IPS-NIHi7 (cell line): ENCODE results near the gene NRXN3.
A peak's percentile ranks its signal among the peaks of the same experiment; 100 is the strongest.

Source experiments
- DNase-seq: peaks from one replicate; pipeline ENCODE4 v3.0.0; 2012; ENCODE audit warnings: mixed read lengths; ENCODE audit errors: extremely low spot score

The NRXN3 gene

DNA sequence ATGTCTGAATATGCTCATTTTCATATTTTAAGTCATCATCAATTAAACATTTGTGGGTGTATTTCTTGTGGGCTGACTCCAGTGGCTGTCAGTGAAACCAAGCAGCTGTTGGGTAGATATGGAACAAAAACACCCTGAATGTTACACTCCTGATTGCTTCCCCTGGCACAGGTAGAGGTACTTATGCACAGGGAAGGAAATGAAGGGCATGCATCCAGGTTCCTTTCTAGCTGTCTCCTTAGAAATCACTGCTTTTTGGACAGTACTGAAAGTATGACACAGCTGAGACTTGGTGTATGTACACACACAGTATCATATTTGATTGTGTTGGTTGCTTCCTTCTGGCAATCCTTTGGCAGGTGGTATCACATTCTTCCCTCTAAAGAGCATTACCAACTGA is 1034.4 kb downstream of the NRXN3 start:
- no peak for DNase-seq

DNA sequence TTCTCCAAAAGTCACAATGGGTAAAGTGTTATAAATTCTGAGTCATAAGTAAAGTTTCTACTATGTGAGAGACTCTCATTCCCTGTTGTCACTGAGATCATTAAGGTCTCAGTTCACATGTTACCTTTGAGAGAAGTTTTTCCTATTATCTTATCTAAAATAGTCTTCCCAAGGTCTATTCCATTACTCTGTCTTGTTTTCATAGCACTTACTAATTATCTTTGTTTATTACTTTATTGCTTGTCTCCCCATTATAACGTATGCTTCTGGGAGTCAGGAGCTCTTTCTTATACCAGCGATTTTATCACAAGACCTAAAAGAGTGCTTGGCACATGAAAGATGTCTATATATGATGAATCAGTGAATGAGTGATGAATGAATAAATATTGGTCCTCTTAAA is 1039.2 kb downstream of the NRXN3 start:
- DNase-seq = no peak

DNA sequence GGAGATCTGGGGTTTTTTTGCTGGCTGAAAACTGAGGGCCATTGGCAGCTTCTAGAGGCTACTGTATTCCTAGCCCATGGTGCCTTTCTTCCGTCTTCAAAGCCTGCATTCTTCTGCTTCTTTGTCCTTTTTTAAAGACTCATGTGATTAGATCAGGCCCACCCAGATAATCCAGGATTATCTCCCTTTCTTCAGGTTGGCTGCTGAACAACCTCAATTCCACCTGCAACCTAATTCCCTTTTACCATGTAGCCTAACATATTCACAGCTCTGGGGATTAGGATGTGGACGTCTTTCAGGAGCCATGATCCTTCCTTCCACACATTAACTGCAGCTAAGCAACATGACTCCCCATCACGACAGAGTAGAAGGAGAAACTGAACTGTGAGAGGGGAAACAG is 1055.6 kb downstream of the NRXN3 start:
- DNase-seq = no peak

DNA sequence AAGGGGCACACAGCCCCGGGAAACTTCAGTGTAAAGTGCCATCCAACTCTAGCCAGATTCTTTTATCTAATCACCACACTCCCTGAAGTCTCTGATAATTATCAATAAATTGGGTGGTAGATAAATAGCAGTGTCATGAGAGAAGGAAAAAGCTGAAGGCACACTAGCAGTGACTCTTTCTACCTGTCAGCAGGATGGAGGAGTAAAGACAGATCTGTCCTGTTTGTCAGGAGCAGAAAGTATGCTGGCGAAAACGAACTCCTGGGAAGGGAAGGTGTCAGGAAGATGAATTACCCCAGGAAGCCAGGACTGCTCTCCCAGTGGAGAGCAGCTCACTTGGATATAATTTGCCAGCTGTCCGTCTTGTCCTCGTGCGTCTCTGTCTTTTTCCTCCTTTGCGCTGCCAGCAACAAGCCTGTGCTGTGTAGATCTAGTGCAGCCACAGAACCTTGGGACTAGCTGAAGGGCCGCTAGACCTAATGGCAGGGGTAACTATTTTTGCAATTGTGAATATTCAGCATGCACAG is 1059.3 kb downstream of the NRXN3 start:
- peak; percentile 15 for DNase-seq

DNA sequence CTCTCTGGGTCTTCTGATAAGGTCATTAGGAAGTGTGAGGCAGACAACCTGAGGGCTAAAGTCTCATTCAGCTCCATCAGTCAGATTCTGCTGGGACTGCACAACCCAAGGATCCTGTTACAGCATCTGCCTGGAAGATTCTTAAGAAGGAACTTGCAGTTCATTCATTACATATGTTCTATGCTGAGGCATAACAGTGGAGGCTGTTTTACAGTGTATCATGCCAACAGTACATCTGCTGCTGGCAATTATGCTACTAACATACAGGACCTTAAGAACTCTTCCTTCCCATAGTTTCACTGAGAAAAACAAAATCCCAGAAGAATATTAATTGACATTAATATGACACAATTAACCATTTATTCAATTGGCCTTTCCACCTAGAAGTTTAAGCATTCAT is 1072.5 kb downstream of the NRXN3 start:
- DNase-seq = no peak

DNA sequence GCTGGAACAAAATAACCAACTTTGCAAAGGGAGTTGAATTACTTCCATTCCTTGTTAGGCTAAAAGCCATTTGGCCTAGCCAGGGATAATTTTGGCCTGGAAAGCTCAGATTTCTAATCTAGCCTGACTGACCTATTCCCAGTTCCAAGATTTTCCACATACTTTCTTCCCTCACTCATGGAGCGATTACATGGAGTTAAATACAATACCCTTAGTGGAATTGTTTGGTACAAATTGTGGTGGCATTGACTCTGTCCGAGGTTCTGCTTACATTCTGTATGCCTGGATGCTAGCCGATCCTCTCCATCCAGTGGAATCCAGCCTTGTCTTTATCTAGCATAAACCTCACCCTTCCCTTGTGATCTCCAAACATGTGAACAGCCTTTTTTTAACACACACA is 1076.0 kb downstream of the NRXN3 start:
- DNase-seq = no peak

DNA sequence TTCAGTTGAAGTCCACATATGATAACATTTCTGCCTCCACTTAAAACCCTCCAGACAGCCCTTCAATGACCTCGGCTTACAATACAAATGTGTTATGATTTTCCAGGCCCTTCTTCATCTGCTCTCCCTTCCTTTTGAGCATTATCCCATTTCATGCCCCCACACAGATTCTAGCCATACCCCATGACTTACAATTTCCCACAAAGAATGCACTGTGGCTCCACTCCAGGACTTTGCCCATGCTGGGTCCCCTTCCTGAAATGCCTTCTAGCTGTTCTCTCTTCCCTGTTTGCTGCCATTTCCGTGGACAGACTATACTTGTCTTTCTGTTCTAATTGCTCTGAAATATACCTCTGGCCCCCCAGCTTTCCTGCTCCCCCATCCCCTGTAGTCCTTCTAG is 1078.0 kb downstream of the NRXN3 start:
- DNase-seq = no peak

DNA sequence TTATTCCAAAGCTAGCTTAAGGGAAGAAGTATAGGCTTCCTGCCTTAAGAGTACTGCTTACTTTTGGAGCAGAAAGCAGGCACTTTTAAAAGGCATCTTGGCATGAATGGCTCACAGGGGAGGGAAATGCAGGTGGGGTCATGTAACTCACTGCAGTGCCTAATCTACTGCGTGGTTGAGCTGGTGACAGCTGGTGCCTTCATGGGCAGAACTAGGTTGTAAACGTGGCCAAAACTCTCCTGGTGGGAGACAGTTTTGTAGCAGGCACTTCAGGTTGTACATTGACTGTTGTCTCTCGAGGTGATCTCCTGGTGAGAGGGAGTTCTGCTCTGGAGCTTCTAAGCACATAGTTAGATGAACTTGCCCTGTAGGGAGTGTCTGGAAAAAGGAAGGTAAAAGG is 1078.6 kb downstream of the NRXN3 start:
- no peak for DNase-seq

DNA sequence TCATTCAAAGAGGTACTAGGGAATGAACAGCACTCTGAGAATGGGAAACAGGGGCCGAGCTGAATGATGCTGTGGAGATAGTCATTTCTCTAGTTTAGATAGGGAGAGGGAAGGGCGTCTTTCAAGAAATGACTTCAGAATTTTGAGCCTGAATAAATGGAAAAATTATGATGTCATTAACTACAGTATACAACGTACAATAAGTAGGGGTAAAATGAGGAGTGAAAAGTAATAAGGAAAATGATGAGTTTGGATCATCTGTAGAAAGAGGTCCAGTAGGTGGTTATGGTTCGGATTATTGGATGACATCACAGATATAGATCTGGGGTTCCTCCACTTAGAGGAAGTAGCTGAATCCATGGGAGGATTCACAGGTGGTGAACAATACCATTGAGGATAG is 1081.1 kb downstream of the NRXN3 start:
- no peak for DNase-seq

DNA sequence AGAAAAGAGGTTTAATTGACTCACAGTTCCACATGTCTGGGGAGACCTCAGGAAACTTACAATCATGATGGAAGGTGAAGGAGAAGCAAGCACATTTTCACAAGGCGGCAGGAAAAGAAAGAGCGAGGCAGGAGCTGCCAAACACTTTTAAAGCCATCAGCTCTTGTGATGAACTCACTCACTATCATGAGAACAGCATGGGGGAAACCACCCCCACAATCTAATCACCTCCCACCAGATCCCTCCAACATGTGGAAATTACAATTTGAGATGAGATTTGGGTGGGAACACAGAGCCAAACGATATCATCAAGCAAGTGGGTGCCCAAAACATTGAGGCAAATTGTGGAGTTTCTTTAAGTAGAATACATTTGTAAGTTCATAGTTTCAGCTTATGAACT is 1083.4 kb downstream of the NRXN3 start:
- no peak for DNase-seq

DNA sequence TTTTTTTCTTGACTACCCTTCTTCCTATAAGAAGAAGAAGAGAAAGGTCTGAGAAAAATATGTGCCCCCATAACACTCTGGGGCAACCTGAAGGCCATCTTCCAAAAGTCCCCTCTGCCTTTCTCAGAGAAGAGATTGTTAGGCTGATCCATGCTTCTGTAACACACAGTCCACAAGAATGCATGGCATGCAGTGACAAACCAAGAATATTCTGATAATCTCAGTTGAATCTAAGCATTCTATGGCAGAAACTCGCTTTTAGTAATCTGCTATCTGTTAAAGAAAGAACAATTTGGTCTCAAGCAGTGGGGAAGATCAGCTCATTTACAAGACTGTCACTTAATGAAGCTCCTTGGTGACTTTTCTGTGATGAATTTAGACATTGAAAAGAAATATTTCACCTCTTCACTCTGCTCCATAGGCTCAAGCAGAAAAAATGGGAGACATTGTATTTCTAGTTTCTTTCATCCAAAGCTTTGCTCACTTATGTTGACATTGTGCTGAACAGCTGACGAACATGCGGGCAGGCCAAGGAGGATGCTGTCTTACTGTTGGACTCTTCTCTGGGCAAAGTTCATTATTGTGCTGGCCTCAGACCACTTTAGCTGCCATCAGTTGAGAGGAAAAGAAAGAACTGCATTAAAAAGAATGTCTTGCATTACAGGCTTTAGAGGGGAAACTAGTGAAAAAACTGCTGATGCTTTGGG is 1084.0 kb downstream of the NRXN3 start:
- no peak for DNase-seq

DNA sequence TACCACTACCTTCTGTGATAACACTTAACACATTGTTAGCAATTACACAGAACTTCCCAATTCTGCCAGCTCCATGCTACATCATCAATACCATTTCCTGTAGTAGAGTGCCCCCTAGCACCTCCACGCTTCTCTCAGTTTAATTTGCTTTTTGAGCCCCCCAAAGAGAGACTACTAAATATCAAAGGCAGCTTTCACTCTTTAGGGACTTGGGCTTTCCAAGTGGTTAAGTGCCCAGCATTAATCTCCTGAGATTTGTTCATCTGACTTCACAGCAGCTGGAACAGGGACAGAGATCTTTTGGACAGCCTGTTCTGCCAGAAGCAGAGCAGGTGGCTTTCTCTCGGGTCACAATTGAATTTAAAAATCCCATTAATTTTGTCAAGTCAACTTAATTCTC is 1086.2 kb downstream of the NRXN3 start:
- no peak for DNase-seq

DNA sequence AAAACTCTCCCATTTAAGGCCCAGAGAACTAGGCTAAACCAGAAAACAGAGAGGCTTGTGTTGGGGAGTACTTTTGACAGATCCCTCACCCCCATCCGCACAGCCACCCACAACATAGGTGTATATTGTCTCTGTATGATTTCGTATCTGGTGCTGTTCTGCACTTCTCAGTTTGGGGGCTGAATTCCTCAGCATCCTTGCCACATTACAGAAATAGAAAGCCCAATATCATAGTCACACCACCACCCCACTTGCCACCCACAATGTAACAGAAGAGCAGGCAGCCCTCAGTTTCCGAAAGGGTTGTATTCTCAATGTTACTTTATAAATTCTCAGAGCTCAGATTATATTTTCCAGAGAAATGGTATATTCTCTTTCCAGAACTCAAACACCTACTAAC is 1090.2 kb downstream of the NRXN3 start:
- no peak for DNase-seq

DNA sequence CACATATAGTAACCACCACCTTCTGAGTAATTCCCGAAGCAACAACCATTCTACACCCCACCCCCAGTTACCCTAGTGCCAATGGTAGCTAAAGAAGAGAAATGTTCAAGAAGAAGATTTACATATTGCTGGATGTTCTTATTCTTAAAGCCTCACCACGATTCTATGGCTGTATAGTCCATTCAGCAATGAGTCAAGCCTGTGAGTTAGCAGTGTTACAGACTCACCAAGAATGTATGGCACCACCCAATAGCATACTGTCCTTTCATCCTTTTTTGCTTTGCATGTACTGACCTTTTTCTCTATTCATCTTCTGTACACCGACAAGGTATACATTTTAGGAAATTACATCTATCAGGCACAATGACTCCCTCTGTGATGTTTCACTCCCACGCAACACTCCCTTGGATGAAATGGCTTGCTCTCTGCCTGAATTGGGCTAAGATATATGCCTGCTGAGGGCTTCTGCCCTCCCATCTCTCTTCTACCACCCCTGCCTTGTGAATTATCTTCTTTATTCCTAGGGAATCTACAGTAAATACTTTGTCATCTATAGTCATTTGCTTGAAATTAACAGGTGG is 1095.3 kb downstream of the NRXN3 start:
- no peak for DNase-seq

DNA sequence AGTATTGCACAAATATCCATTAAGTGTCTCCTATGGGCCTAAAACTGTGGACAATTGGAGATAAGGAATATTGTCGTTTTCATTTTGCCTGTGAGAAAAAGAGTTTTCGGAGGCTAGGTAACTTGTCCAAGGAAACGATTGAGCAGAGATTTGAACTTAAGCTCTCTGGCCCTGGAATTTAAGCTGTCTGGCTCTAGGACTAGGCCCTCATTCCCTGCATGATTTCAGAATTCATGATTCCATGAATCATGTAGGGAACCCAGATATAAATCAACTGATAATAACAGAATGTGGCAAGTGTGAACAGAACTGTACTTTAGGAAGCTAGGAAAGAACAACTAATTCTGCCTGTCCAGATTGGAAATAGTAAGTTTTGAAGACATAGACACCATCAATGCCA is 1100.2 kb downstream of the NRXN3 start:
- no peak for DNase-seq

DNA sequence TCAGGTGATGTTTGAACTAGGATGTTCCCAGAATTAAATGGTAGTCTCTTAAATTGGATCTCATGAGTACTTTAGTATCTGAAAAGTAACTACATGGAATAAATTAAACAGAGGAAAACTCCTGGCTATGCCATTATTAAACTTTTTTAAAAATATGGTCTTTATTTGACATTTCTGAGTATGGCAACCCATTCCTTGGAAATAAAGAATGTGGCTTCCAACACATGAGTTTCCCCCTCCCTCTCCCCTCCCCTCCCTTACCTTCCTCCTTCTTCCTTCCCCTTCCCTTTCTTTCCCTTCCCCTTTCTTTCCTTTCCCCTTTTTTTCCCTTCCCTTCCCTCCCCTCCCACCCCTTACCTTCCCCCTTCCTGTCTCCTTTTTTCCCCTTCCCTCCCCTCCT is 1100.9 kb downstream of the NRXN3 start:
- no peak for DNase-seq

DNA sequence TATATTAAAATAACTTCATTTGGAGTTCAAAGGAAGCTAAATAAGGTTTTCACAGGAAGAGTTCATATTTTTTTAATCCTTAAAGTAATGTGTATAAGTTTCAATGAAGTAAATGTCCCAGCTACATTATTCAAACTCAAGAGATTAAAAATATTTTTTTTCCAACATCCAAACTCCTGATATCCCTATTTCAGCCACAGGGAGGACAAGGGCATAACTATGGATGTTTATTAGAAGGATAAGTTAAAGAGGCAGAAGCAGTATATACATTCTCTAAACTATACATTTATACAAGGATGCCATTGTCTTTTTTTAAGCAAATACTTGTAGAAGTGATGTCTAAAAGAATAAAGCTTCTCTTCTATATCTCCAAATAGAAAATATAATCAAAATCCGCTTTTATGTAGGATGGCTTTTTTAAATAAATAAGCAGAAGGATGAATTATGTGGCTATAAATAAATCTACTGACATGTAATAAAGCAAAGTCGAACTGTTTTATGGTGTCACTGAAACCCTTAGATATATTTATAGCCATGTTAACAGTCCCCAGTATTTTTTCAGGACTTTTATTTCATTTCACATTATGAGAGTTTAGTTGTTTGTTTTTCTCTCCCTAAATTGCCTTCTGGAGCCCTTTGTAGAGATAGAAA is 1104.6 kb downstream of the NRXN3 start:
- no peak for DNase-seq

DNA sequence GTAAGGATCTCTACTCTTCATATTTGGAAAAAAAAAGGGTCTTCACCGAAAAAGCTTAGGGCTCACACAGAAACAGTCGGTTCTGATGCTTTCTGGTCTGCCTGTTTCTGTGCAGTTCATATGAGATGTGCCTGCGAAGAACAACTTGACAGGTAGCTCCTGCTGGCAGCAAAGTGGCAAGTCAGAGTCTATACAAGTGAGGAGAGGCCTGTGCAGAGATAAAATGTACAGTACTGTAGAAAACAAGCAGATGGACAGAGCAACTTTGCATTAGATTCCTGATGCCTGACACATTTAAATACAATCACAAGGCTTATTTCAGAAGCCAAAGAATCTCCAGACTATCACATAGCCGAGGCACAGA is 1105.1 kb downstream of the NRXN3 start:
- DNase-seq = no peak

DNA sequence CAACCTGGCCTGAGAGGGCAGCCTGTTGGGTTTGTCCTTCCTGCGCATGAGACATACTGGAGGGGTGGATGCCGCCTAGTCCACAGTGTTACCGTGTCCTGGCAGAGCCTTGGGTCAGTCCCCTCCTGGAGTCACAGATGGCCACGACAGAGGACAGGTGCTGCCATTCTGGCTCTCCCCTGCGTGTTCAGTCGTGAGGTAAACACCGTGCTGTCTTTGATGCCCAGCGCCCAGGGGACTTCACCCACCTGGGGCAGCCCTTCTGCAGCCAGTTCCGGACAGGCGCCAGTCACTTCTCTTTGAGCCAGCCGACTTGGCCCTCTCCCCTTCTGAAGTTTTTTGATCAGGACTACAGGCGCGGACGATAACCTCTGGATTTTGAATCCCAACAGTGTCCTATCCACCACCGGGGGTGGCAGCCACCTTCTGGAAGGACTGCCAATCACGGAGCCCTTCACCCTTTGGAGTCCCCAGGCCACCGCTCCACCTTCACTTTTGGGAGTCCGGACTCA is 1108.2 kb downstream of the NRXN3 start:
- DNase-seq = no peak

DNA sequence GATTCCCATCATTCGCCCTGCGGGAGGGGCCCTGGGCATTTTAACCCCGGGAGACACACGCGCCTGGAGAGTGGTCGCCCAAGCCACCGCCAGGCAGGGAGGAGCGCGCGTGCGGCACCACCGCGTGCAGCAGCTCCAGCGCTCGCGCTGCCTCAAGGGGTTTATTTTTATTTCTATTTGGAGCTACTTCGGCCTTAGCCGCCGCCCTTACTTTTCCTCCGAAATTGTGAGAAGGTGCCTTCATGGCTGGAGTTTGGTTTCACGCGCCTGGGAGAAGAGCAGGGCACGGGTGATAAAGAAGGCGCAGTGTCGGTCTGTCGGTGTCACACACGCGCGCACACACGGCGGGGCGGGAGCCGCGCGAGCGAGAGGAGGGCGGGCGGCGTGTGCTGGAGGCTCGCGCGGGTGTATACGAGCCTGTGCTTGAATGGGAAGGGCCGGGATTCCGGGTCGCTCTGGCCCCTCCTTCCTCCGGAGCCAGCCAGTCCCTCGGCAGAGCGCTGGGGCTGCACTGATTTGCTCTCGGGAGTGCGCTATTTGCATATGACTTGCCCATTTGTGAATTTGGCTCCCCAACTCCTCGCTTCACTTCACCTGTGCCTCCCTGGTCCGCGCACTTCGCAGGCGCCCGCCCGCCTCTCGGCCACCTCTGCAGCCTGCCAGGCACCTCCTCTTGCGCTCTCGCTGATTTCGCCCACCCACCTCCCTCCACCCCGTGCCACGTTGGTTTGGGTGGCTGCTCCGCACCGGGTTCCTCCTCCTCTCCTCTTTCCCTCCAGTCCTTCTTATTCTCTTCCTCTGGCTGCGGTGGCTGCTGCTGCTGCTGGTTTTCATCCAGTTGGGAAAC is 1108.8 kb downstream of the NRXN3 start:
- DNase-seq = peak; percentile 91

DNA sequence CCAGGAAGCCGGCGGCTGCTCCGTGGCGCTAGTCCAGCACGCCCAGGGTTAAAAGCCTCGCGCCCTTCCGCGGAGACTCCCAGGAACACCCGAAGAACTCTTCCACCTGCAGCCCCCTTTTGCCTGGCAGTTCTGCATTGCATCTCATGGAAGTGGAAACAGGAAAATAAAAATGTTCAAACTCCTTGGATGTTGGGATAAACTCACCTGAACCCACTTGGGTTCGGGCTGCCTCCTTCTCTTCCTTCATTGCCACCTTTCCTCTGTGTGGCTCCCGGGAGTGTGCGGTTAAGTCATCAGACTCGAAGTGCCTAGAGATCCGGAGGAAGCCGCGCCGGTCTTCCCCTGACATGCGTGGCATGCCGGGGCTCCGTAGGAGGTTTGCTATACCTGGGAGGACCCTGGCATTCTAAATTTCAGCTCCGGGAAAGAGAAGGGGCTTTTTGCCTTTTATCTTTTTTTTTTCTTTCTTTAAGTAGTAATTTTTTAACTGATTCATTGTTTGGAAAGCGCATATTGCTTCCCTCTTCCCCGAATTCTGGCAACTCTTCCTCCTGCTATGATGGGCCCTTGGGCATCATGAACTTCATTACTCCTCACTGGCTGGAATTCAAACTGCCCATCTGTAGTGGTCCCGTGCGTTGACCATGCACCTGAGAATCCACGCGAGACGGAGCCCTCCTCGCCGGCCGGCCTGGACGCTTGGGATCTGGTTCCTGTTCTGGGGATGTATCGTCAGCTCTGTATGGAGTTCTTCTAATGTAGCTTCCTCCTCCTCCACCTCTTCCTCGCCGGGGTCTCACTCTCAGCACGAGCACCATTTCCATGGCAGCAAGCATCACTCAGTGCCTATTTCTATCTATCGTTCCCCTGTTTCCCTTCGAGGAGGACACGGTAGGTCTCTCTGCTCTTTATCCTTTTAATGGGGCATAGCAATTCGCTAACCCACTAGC is 1109.7 kb downstream of the NRXN3 start:
- DNase-seq = peak; percentile 12
